ENCODE measurements around the gene C15orf61.

Gene C15orf61

DNA sequence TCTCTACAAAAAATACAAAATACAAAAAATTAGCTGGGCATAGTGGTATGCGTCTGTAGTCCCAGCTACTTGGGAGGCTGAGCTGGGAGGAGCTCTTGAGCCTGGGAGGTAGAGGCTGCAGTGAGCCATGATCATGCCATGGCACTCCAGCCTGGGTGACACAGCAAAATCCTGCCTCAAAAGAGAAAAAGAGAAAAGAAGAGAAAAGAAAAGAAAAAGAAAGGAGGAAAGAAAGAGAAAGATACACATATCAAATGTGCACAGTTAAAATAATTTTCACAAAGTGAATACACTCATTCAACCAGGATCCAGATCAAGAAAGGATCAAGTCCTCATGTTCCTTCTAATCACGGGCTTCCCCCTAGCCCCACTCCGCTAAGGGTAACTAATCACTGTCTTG, 5.8 kb upstream of the C15orf61 start:
- no peak for DNase-seq (ENCODE audit: low spot score)

DNA sequence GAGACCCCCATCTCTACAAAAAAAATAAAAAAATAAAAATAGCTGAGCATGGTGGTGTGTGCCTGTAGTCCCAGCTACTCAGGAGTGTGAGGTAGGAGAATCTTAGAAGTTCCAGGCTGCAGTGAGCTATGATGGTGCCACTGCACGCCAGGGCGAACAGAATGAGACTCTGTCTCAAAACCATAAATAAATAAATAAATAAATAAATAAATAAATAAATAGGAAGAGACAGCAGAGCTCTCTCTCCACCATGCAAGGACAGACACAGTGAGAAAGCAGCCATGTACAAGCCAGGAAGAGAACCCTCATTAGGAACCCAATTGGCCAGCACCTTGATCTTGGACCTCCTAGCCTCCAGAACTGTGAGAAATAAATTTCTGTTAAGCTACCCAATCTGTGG, 5.4 kb upstream of the C15orf61 start:
- DNase-seq (ENCODE audit: low spot score): no peak

DNA sequence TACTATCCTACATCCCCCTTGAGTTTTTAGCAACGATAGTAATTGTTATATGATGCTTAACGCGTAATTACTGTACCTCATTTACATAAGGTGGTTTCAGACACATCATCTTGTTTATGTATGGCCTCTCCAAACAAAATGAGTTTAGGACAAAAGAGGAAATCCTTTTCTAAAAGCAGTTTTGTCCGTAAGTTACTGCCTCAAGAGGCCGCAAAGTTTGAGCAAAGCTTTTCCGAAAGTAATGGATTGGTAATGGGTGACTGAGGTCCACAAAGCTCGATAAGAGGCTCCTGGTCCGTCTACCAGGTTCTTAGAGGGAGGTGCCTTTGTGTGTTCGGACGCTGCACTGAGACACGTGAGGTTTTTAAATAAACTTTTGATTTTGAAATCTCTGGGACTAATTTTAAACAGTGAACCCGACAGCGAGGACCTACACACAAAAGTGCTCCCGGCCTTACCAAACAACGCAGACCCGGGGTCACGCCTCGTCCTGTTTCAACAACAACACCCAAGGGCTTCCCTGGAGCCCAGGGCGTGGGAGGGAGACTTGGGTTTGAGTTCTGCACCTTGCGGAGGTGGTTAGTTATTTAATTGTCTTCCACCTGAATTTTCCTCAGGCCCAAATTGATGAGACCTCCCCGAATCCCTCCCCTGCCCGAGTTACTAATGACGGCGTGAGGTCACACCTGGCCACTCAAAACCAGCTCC, 456 bp upstream of the C15orf61 start:
- no peak for DNase-seq (ENCODE audit: low spot score)

DNA sequence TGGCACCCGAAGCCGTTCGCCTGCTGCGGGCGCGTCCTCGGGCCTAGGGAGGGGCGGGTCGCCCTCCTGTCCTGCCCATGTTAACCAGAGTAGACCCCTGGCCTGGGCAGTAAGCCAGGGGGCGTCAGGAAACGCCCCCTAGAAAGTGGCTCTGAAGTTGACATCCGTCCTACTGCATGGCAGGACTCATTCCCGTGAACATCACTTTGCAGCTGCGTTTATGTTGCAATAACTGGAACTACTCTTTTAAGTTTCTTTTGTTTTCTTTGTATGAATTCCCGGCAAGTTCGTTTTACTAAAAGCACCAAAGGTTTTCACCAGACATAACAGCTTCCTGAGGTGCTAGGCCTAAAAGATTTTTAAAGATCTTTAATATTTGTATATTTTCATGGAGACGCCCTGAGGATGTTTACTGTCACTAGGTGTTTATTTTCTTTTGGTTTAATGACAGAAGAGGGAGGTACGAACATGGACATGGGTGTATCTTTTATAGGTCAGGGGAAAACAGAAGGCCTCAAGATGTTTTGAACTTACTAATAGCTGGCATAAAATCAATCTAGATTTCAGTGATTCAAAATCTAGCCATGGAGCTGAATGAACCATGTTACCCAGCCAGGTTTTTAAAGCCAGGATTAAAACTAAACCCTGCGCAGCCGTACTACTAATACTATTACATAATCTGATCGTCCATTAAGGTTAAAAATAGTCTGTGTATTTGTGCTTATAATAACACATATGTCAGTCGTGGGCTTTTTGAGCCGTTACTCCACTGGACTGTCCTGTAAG, 1.0 kb downstream of the C15orf61 start:
- no peak for DNase-seq (ENCODE audit: low spot score)

DNA sequence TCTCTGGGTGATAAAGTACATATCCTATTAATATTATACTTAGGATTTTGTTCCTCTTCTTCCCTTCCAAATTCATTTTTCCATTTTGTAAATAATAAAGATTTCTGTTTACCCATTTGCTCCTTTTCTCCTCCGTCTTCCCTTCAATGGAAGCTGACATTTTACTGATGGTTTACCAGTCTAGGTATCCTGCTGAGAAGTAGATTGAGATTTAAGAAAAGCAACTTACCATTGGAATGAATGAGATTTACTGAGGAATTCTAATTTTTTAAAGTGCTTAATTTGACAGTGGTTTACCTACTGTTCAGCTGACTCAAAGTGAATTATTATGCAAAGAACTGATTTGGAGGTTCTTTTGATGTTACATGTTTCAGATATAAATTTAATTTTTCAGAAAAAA, 2.4 kb downstream of the C15orf61 start:
- no peak for DNase-seq (ENCODE audit: low spot score)

DNA sequence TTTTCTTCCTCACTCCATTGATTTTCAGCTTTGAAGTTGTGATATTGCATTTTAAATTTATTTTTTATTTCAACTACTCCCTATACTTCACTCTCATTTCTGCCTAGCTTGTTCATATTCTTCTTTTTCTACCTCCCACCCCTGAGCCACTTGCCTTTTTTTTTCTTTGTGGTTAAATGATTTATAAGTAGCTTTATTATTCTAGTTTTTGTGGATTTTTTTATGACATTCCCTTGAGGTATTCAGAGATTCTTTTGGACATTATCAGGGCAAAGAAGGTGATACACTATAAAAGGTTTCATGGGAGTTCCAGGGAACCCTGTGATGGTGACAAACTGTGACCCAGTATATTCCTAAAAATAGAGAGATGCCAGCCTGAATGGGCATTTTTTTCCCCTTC, 3.3 kb downstream of the C15orf61 start:
- DNase-seq (ENCODE audit: low spot score): no peak

DNA sequence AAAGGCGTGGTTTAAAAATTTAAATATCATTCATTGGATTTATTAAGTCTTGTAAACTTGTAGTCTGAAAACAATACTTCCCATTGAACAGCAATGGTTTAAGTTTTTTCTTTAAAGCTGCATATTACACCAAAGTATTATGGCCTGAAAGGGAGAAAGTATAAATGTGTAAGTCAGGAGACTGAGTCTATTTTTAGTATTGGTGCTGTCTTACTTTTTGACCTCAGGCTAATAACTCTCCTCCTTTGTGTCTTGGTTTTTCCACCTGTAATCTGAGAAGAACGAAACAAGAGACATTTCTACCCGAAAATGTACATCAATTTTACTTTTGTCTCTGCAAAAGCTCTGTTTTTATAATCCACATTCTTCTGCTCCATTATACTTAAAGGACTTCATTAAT, 7.6 kb downstream of the C15orf61 start:
- DNase-seq (ENCODE audit: low spot score): no peak

DNA sequence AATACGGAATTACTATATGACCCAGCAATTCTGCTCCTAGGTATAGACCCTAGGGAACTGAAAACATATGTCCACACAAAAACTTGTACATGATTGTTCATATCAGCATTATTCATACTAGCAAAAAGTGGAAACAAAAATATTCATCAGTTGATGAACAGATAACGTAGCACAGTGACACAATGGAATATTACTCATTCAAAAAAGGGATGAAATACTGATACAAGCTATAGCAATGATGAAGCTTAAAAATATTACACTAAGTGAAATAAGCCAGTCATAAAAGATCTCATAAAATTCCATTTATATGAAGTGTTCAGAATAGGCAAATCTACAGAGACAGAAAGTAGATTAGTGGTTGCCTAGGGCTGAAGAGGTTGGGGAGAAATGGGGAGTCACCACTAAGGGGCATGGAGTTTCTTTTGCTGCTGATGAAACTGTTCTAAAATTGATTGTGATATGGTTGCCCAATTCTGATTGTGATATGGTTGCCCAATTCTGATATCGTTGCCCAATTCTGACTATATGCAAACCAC, 10.5 kb downstream of the C15orf61 start:
- DNase-seq (ENCODE audit: low spot score): no peak

DNA sequence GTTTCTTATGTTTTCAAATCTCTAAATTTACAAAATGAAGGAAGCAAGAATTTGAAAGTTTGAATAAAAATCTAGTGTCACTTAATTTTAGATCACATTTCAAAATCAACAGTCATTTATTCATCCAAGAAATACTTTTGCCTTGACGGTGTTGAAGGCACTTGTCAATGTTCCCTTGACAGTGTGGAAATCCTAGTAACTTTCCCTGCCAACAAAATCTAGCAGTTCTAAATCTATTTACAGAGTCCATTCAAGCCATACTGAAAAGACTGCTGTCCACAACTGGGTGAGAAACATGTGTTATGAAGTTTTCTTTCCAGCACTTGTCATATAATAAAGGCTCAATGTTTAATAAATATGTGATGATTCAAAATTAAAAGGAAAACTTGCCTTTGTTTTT, 12.9 kb downstream of the C15orf61 start:
- DNase-seq (ENCODE audit: low spot score): no peak

DNA sequence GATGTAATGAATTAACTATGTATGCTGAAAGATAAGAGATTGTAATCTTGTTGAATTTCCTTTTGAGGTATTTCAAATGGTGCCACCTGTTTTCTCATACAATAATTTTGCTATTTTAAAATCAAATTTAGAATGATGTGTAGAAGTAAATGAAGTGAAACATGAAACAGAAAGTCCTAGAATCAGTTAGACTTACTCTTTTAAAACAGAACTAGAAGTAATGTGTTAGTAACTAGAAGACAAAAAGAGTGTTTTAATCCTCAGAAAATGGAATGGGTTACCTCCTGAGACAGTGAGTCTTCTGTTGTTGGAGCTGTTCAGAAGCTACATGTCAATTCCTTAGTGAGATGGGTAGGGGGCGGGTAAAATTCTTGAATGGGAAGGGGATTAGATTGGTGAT, 13.4 kb downstream of the C15orf61 start:
- DNase-seq (ENCODE audit: low spot score): no peak

DNA sequence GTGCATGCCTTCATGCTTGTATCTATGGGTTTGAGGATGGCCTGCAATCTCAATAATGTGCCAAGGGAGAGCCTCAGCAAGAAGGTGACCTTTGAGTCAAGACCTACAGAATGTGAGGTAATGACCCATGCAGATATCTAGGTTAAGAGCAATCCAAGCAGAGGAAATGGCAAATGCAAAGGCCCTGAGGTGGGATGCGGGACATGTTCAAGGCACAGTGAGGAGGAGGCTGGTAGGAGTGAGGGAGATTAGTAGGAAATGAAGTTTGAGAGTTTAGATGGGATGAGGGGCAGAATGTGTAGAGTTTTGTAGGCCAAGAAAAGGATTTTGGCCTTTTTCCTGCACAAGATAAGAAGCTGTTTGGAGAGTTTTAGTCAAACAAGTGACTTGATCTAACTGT, 16.8 kb downstream of the C15orf61 start:
- no peak for DNase-seq (ENCODE audit: low spot score)

DNA sequence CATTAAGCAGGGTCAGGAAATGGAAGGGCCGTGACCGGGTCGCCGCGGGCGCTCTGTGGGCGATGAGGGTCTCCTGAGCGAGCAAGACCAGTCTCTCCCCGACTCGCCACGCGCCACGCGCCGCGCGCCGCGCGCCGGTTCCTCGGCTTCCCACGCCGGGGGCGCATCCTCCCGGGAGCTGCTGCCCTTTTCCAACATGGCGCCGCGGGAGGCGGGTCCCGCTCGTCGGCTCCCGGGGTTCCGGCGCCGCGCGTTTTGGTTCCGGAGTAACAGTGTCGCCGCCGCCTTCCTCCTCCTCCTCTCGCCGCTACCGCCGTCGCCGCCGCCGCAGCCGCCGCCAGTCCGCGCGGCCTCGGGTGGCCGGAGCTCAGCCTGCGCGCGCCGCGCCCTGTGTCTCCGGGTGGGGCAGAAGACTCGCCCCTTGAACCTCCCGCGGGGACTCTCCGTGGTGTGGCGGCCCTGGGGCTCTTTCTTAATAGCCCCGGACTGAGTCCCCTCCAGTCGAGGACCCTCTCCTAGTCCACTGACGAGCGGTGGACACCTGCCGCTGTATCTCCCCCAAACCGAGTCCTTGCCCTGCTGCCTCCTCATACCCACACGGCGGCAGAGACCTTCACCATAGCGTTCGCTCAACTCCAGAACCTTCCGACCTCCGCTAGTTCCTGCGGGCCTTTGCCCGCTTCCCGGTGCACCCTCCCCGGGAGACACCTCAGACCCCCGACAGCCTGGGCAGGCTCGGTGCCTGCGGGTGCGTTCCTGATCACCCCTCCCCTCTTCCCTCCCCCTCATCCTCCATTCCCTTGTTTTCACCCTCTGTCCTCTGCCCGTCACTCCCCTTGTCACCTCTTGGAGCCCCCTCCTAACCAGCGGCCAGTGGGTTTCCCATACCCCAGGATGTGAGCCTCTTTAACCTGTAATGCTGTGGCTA, 21.8 kb downstream of the C15orf61 start, which contains the start of gene MAP2K5:
Gene MAP2K5, plus strand, starts transcription at position 284 of the 928 bp plus-strand sequence. Its CDS starts 633 bp downstream, at position 917.
- peak; percentile 81 for DNase-seq (ENCODE audit: low spot score)

DNA sequence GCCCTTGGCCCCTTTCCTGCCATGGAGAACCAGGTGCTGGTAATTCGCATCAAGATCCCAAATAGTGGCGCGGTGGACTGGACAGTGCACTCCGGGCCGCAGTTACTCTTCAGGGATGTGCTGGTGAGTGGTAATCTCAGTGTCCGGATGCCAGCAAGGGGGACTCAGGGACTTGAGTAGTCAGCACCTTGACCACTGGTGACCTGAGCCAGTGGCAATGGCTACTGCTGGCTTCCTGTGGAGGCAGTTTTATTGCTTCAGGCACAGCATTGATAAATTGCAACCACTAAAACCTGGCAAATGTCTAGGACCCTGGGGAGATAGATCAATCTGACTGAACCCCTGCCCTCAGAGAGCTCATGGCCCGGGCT, 22.4 kb downstream of the C15orf61 start:
- no peak for DNase-seq (ENCODE audit: low spot score)

DNA sequence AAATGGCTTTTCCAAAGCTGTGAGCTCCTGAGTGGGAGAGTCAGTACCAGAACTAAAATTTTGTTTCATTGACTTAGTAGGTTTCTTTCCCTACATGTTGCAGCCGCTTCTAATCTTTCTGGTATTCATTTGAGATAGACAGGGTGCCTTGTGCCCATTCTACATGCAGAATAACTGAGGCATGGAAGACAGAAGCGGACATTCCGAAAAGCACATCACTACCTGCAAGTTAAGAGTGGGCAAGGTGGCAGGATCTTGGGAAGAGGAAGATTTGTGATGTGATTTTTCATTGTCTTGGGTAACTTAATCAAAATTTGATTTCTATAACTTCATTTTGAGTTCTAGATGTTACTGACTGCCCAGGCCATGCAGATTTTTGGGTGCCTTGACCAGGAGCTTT, 23.5 kb downstream of the C15orf61 start:
- DNase-seq (ENCODE audit: low spot score): no peak

DNA sequence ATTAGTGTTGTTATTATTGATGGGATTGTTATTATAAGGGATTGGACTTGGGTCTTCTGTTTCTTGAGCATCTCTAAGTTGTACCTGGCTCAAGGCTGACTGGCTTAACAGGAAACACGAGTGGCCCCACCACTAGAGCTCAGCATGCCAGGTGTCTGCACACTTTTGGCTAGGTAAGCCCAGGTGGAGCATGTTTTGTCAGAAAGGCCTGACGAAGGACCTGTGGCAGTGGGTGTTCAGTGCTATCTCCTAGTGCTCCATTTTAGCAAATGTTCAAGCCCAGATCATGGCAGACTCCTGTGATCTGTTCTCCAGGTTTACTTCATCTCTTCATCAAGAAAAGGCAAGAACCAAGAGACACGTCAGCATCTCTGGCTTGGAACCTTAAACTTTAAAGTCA, 24.9 kb downstream of the C15orf61 start:
- no peak for DNase-seq (ENCODE audit: low spot score)

DNA sequence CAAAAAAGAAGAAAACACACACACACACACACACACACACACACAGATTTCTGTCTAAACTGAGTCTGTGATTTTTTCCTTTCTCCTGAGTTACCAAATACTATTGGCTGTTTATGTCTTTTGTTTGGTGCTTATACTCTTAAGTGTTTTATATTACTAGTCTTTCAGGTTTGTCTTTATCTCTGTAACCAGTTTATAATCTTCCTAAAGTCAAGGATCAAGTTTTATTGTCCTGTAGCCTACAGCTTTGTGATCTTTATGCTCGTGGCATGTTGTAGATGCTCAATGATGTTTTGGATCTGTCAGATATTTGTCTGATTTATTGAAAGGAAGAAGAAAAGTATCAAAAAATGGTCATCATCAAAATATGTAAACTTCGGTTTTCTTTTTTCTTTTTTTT, 26.1 kb downstream of the C15orf61 start:
- DNase-seq (ENCODE audit: low spot score): no peak

DNA sequence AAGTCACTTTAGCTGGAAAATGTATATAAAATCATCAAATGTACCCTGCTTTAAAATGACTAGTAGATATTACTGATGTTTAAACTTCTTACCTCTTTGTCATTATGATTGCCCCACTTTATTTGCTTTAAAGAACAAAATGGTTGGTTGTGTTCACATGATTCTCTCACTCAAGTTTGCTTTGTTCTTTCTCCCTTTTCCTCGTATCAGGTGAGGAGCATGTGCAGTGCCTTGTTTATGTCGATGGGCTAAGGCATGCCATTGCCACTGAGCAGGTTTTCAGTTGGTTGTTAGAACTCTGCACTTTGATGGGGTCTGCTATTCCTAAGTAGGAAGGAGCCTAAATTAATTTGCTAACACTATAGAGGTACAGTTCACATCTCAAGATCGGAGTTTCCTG, 26.9 kb downstream of the C15orf61 start:
- no peak for DNase-seq (ENCODE audit: low spot score)

DNA sequence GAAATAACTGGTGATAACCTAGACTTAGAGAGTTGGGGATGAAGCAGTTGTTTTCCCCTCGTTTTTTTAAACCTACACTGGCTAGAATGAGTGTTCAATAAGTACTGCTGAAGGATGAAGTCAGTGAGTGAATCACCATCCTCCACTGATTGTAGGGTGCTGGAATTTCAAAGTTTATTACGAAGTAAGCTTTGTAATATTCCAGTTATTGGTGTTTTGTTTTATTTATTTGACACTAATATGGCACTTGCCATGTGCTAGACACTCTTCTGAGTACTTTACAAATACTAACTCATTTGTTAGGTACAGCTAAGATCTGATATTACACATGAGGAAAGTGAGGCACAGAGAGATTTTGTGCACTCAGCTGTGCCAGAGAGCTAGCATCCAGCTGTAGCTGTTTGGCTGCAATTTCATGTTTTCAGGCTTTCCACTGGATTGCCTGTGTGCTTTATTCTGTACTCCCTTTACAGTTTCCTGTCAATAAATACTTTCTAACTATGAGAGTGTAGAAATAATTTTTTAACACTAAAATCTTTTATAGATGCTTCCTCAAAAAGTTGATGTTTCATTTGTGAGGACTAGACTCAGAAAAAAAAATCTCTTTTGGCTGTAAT, 27.4 kb downstream of the C15orf61 start:
- DNase-seq (ENCODE audit: low spot score): no peak

DNA sequence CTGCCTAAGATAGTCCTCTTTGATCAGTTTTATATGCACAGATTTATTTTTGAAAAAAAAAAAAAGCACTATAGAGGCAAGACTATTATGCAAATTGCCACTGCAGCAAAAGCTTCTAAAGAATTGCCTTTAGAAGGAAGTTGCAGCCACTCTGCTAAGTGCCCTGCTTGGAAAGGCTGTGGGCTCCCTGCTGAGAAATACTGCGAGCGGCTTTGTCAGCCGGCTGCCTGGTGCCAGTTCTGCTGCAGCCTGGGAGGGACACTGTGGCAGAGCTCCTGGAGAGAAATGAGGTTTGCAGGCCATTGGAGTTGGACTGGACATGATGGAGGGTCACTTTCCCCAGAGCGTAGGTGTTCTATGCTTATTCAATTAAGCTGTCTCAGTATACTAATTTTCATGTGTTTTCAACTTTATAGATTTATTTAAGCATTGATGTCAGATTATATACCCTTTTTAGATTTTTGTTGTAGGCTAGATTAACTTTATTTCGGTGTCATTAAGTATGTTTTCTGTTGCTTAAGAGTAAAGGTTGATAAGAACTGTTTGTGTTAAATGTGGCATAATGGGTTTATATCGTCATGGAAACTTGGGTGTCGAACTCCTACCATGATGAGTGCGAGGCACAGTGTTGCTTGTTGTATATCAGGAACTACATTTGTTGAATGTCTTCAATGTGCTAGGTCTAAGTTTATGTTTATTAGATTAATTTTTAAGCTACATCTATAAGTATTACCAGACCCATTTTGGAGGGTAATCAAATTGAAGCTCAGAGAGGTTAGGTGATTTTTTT, 28.1 kb downstream of the C15orf61 start:
- no peak for DNase-seq (ENCODE audit: low spot score)

DNA sequence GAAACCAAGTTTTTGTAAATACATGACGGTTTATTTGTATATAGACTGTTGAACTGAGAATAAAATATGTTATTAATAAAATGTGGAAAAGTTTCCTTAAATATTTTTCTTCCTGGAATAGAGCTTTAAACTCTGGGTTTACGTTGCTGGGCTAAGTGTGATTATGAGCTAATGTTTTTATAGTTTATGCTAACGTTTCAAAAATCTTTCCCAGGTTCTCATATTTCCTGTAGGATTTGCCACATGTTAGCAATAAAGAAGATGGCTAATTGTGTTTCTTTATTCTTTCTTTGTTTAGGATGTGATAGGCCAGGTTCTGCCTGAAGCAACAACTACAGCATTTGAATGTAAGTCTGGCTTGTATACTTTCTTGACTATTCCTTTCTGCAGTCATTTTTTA, 28.8 kb downstream of the C15orf61 start:
- DNase-seq (ENCODE audit: low spot score): no peak

DNA sequence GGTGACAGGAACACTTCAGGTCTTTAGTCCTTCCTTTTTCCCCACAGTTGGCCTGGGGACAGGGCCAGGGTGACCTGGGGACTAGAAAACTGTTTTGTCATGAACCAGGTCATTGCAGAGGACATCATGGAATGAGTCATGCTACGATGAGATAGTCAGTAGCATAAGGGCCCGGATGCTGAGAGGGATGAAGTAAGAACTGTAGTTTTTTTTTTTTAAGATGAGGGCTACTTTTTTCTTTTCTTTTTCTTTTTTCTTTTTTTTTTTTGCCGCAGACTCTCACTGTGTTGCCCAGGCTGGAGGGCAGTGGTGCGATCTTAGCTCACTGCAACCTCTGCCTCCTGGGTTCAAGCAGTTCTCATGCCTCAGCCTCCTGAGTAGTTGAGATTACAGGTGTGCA, 29.6 kb downstream of the C15orf61 start:
- no peak for DNase-seq (ENCODE audit: low spot score)

Data from CD4-positive, alpha-beta T cell treated with Interleukin-2 at 100 ng/mL for 4 hours (primary cell).